H1 (cell line): ENCODE results near the gene HNF4A.

Experiments used
- EZH2 ChIP-seq: fragments of 200-600 bp; sonication (generic); IDR thresholded peaks from 2 replicates; pipeline ENCODE4 v1.7.1; 2012; ENCODE audit warnings: low read depth, mild to moderate bottlenecking, moderate library complexity, low read length, inconsistent platforms; ENCODE audit not compliant: severe bottlenecking
- GTF2F1 ChIP-seq: IDR thresholded peaks from 2 replicates; pipeline ENCODE4 v1.6.1; 2012; ENCODE audit warnings: low read depth, low read length, improper control_type of control experiment, borderline replicate concordance
- POLR2AphosphoS5 ChIP-seq: IDR thresholded peaks from 2 replicates; pipeline ENCODE4 v1.6.1; 2011; ENCODE audit warnings: low read depth, low read length
- SP1 ChIP-seq: IDR thresholded peaks from 2 replicates; pipeline ENCODE4 v1.6.1; 2011; ENCODE audit warnings: low read depth, low read length
- TAF1 ChIP-seq: IDR thresholded peaks from 2 replicates; pipeline ENCODE4 v1.6.1; 2011; ENCODE audit warnings: mild to moderate bottlenecking, low read depth, low read length
- TBP ChIP-seq: IDR thresholded peaks from 2 replicates; pipeline ENCODE4 v1.6.1; 2011; ENCODE audit warnings: low read depth, low read length, improper control_type of control experiment
- TF ChIP-seq, protein P1 (sequence below), 3 experiments: IDR thresholded peaks; 1 replicate in 2 of 3; 2 replicates in 1 of 3; pipeline versions ENCODE4 v1.5.1 to v1.6.1; 2011; ENCODE audit warnings: low read length in 3 of 3, mild to moderate bottlenecking in 3 of 3, inconsistent platforms in 2 of 3, low read depth in 1 of 3, moderate library complexity in 1 of 3; ENCODE audit not compliant: insufficient read depth in 1 of 3; ENCODE audit errors: control extremely low read depth in 1 of 3

DNA sequence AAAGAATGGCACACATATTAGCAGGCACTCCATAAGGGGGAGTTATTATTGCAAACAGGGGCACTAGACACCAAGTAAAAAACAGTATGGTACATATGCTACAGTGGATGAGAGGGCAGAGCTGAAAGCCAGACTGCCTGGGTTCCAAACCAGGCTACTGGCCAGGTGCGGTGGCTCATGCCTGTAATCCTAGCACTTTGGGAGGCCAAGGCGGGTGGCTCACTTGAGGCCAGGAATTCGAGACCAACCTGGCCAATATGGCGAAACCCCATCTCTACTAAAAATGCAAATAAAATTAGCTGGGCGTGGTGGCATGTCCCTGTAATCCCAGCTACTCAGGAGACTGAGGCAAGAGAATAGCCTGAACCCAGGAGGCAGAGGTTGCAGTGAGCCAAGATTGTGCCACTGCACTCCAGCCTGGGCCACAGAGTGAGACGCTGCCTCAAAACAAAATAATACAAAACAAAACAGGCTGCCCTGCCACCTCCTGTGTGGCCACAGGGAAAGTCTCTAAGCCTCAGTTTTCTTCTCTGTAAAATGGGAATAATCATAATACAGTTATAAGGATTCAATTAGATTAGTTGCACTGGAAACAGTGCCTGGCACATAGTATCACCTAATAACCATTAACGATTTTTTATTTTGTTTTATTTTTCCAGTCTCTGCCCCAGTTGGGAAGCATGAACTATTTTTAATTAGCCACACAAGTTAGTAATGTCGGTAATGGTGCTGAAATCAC lies 112.7 kb downstream of the HNF4A start:
- TF ChIP-seq GTF2F1: no peak
- no peak for TF ChIP-seq POLR2AphosphoS5
- no peak for TF ChIP-seq EZH2
- TF ChIP-seq, protein P1, sequence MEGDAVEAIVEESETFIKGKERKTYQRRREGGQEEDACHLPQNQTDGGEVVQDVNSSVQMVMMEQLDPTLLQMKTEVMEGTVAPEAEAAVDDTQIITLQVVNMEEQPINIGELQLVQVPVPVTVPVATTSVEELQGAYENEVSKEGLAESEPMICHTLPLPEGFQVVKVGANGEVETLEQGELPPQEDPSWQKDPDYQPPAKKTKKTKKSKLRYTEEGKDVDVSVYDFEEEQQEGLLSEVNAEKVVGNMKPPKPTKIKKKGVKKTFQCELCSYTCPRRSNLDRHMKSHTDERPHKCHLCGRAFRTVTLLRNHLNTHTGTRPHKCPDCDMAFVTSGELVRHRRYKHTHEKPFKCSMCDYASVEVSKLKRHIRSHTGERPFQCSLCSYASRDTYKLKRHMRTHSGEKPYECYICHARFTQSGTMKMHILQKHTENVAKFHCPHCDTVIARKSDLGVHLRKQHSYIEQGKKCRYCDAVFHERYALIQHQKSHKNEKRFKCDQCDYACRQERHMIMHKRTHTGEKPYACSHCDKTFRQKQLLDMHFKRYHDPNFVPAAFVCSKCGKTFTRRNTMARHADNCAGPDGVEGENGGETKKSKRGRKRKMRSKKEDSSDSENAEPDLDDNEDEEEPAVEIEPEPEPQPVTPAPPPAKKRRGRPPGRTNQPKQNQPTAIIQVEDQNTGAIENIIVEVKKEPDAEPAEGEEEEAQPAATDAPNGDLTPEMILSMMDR (IDR thresholded peaks at IDR 0.05; ENCODE audit: control extremely low read depth in 1 of 3, insufficient read depth in 1 of 3, low read depth in 1 of 3, low read length in 3 of 3): no peak
- TF ChIP-seq SP1: no peak
- TF ChIP-seq TBP: no peak
- no peak for TF ChIP-seq TAF1
